ENCODE results near the gene MUCL3. TPM values are rescaled to one million over a fixed set of nuclear protein-coding genes. Genes with fewer than 3 reads are reported as not detected.

MUCL3 gene
- total RNA-seq, 1 experiment from 2014 or later, result not detected

GRCh38 chr6:31001281-31001888 is 60.6 kb downstream of the MUCL3 start:
- DNase-seq (ENCODE audit: low spot score), result no peak
- in situ Hi-C loops (cut with HindIII; ENCODE audit: low sequenced_read_pairs), result no loop called here

GRCh38 chr6:31002471-31002870 is 61.7 kb downstream of the MUCL3 start:
- DNase-seq (ENCODE audit: low spot score), result no peak
- in situ Hi-C loops (cut with HindIII; ENCODE audit: low sequenced_read_pairs), result no loop called here

Other genes with a start within 250 kb of the MUCL3 start
- 2.6 and 8.8 TPM in 2 replicates for gene NRM, start 250.0 kb upstream of the MUCL3 start, total RNA-seq (2014; rRNA removed; shearing (Covaris generic))
- gene MDC1, start 223.7 kb upstream of the MUCL3 start, total RNA-seq (2014; rRNA removed; shearing (Covaris generic)), result 2.5 and 14.3 TPM in 2 replicates
- gene TUBB, start 220.6 kb upstream of the MUCL3 start, total RNA-seq (2014; rRNA removed; shearing (Covaris generic)), result 456 and 575 TPM in 2 replicates
- 170 and 172 TPM in 2 replicates for gene FLOT1, start 198.3 kb upstream of the MUCL3 start, total RNA-seq (2014; rRNA removed; shearing (Covaris generic))
- 257 and 297 TPM in 2 replicates for gene IER3, start 196.4 kb upstream of the MUCL3 start, total RNA-seq (2014; rRNA removed; shearing (Covaris generic))
- 131 and 141 TPM in 2 replicates for gene DDR1, start 56.5 kb upstream of the MUCL3 start, total RNA-seq (2014; rRNA removed; shearing (Covaris generic))
- gene GTF2H4, start 32.8 kb upstream of the MUCL3 start, total RNA-seq (2014; rRNA removed; shearing (Covaris generic)), result 46.2 and 51.9 TPM in 2 replicates
- 74.5 and 105 TPM in 2 replicates for gene VARS2, start 26.7 kb upstream of the MUCL3 start, total RNA-seq (2014; rRNA removed; shearing (Covaris generic))
- not detected in 2 replicates for gene SFTA2, start 8.8 kb upstream of the MUCL3 start, total RNA-seq (2014; rRNA removed; shearing (Covaris generic))
- gene MUC21, start 42.7 kb downstream of the MUCL3 start, total RNA-seq (2014; rRNA removed; shearing (Covaris generic)), result not detected in 2 replicates
- not detected in 2 replicates for gene MUC22, start 69.5 kb downstream of the MUCL3 start, total RNA-seq (2014; rRNA removed; shearing (Covaris generic))
- gene C6orf15, start 171.6 kb downstream of the MUCL3 start, total RNA-seq (2014; rRNA removed; shearing (Covaris generic)), result not detected in 2 replicates
- not detected in 2 replicates for gene PSORS1C1, start 173.8 kb downstream of the MUCL3 start, total RNA-seq (2014; rRNA removed; shearing (Covaris generic))
- gene CDSN, start 179.5 kb downstream of the MUCL3 start, total RNA-seq (2014; rRNA removed; shearing (Covaris generic)), result not detected in 2 replicates
- not detected in 2 replicates for gene PSORS1C2, start 198.1 kb downstream of the MUCL3 start, total RNA-seq (2014; rRNA removed; shearing (Covaris generic))
- gene CCHCR1, start 216.8 kb downstream of the MUCL3 start, total RNA-seq (2014; rRNA removed; shearing (Covaris generic)), result 33.6 and 37.5 TPM in 2 replicates
- 16.1 and 19.4 TPM in 2 replicates for gene TCF19, start 217.6 kb downstream of the MUCL3 start, total RNA-seq (2014; rRNA removed; shearing (Covaris generic))
- gene POU5F1, start 229.7 kb downstream of the MUCL3 start, total RNA-seq (2014; rRNA removed; shearing (Covaris generic)), result 0.18 TPM in 1 of 2 replicates, not detected in the other

Measured in G401 (cell line).